Activated CD4-positive, alpha-beta T cell treated with anti-CD3 and anti-CD28 coated beads, Interleukin-2, Interleukin-6, amounts not matched to agents 100 ng/mL and 50 ng/mL, durations not matched to agents 16 hours and 8 hours (primary cell): ENCODE data around the gene GNPNAT1.
"Not testable (repeated sequence)": the region's sequence is repeated elsewhere in the genome, so short reads cannot be mapped to it uniquely, and the experiment has no call there.

Experiments
- DNase-seq: peaks from one replicate; pipeline ENCODE4 v3.0.0-alpha.2; 2020

The GNPNAT1 gene

DNA sequence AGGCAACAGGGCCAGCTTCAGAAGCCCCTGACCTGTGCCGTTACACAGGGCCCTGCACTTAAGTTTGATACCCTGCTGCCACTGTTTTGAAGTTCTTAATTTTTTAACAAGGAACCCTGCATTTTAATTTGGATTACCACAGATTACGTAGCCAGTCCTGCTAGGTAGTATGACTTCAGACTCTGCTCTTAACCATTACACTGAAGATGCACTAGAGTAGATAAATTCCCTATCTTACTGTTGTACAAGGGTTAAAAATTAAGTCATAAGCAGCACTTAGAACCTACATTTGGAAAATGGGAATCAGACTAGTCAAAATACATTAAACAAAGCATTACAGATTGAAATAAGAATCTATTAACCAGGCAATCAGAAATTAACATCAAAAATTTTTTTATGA lies 2.3 kb downstream of the GNPNAT1 start:
- DNase-seq: no peak

DNA sequence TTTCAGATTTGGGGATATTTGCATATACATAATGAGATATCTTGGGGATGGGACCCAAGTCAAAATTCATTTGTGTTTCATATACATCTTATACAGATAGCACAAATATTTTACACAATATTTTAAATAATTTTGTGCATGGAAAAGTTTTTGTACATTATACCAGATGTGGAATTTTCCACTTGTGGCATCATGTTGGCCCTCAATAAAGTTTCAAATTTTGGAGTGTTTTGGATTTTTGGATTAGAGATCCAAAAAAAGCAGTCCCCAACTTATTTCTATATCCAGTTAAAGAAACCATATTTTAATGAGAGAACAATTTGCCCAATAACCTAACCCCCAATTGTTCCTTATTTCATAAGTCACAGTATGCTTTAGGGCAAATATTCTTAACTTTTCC lies 4.5 kb downstream of the GNPNAT1 start:
- no peak for DNase-seq

DNA sequence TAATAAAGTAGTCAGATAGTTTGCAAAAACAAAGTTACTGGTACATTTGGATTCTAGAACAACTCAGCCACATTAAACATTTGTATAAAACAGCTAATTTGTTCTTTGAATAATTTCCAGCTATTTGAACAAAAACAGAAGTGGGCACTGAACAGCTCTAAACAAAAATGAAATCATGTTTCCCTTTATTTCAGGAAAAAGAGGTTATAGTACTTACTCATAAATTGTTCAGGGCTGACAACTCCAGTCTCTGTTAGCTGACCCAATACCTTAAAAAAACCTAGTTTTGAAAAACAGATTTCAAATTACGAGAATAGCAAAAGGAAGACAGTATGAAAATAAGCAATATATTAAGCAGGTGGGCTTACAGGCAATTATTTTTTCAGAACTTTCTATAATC lies 8.2 kb downstream of the GNPNAT1 start:
- no peak for DNase-seq

DNA sequence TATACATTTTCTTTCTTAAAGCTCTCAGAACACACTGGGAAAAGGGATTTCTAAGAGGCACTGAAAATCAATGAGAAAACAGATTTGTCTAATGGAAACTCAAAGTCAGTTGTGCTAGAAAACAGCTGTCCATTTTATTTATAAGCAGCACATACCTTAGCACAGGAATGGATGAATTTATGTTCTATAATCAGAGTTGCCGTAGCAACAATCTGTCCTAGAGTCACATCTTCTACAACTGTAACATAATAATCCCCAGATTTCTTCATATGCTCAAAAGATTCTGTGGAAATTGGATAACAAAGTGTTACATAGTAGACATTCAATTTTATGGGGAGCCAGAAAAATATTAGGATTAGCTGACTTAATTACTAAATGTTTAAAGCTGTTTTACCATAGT lies 9.8 kb downstream of the GNPNAT1 start:
- no peak for DNase-seq

DNA sequence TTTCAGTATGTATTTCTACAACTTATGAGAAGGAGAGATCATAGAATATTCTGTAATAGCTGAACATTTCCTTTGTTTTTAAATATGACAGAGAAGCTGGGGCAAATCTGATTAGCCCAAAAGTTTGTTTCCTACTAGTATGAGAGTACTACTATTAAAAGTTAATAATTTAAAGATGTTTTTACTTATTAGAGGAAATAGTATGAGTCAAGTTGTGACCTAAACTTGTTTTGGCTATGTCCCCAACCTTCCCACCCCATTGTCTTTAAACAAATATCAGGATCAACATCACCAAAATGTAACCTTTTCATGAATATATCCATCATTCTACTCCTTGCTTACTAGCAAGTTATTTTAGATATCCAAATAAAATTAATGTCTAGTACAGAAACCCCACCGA lies 10.5 kb downstream of the GNPNAT1 start:
- DNase-seq: no peak

DNA sequence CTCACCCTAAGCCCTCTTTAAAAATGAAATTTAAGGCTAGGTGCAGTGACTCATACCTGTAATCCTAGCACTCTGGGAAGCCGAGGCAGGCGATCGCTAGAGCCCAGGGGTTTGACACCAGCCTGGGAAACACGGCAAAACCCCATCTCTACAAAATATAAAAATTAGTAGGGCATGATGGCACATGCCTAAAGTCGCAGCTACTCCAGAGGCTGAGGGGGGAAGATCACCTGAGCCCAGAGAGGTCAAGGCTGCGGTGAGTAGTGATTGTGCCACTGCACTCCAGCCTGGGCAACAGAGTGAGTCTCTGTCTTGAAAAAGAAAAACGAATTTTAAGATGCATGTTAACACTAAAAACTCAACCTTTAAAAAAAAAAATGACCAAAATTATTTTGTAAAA lies 12.7 kb downstream of the GNPNAT1 start:
- no peak for DNase-seq

DNA sequence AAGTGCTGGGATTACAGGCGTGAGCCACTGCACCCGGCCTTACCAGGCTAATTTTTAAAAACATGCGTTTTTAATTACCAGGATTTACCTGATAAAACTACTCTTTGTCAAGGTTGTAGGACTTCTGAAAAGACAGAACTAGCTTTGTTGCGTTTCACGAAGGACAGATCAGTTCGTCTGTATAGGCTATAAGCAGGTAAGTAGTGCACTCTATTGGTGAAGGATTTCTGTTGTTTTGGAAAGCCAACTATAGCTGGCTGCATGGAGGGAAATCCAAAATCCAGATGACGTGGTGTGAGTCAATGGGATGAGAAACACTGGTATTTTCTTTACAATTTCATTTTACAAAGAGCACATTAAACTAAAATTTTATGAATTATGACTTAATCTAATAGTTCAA lies 14.6 kb downstream of the GNPNAT1 start:
- DNase-seq: no peak

DNA sequence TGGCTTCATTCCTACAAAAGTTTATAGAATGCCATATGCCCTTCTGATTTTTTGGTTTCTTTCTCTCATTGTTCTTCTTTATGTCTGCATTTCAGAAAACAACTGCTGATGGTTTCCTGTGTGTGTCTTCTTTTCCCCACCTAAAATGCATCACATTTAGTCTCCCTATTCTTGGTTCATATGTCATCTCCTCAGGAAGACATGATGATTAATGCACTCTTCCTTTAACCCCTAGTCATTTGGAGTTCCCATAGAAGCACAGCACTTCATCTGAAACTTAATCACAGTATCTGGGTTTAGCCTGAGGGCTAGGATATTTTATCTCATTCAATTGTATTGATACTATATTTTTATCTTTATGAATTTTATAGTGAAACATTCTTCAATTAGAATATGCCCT lies 21.5 kb downstream of the GNPNAT1 start:
- DNase-seq: no peak

DNA sequence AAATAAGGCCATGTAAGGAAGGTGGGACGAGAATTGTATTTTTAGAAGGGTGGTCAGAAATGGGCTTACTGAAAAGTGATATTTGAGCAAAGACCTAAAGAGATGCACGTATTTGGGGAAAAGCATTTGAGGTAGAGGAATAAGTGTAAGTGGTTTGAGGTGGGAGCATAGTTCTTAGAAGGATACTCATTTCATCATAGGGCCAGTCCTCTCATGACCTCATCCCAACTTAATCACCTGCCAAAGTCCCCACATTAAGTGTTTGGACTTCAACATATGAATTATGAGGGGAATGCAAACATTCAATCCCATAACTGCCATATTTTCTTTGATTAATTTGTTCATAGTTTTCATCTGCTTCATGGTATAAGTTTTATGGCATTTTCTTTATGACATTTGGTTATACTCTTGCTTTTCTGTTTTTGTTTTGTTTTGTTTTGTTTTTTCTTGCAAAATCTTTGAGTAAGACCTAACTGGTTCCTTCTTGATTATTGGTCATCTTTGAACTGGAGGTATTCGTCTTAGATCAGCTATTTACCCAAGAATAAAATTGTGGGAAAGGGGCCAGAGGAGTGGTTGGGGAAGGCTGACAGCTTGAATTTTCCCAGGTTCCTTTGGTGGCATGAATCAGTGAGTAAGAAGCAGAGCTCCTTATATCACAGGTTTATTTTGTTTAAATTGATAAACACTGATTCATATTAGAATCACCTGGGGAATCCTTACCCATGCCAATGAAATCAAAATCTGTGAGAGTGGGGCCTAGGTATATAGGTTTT lies 24.2 kb downstream of the GNPNAT1 start:
- no peak for DNase-seq

DNA sequence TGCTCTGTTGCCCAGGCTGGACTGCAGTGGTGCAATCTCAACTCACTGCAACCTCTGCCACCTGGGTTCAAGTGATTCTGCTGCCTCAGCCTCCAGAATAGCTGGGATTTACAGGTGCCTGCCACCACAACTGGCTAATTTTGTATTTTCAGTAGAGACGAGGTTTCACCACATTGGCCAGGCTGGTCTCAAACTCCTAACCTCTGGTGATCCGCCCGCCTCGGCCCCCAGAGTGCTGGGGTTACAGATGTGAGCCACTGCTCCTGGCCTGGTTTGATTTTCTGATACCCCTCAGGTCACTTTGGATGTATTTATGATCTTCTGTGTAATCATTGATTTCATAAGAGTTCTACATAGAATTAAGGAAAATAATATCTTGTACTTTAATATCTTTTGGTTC lies 28.5 kb downstream of the GNPNAT1 start:
- DNase-seq: not testable (repeated sequence)

DNA sequence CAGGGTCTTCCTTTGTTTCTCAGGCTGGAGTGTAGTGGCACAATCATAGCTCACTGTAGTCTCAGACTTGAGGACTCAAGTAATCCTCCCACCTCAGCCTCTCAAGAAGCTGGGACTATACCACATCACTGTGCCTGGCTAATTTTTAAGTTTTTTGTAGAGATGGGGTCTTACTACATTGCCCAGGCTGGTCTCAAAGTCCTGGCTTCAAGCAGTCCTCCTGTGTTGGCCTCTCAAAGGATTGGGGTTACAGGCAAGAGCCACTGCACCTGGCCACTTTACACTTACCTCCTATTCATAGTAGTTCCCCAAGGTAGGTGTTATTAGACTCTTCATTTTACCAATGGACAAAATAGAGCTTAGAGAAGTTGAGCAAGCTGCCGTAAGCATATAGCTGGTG lies 32.3 kb downstream of the GNPNAT1 start:
- DNase-seq: no peak

DNA sequence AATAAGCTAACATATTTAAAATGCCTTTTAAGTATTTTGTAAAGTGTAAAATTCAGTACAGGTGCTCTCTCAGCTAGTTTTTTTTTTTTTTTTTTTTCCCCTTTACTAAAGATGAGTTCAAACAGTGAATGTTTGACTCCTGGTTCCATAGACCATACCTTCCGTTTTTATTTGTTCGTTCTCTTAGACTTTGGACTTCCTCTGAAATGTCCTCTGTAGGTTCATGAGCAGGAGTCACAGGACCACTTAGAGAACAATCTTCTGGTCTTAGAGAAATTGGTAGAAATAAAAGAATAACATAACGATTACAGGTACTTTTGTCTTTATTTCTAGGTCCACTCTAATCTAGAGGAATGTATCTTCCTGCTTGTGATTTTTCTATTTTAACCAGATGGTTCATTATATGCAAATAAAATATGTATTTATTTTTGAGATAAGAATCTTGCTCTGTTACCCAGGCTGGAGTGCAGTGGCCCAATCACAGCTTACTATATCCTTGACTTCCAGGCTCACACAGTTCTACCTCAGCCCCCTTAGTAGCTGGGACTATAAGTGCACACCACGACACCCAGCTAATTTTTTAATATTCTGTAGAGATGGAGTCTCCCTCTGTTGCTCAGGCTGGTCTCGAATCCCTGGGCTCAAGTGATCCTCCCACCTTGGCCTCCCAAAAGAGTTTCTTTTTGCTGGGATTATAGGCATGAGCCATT lies 35.6 kb downstream of the GNPNAT1 start:
- no peak for DNase-seq

DNA sequence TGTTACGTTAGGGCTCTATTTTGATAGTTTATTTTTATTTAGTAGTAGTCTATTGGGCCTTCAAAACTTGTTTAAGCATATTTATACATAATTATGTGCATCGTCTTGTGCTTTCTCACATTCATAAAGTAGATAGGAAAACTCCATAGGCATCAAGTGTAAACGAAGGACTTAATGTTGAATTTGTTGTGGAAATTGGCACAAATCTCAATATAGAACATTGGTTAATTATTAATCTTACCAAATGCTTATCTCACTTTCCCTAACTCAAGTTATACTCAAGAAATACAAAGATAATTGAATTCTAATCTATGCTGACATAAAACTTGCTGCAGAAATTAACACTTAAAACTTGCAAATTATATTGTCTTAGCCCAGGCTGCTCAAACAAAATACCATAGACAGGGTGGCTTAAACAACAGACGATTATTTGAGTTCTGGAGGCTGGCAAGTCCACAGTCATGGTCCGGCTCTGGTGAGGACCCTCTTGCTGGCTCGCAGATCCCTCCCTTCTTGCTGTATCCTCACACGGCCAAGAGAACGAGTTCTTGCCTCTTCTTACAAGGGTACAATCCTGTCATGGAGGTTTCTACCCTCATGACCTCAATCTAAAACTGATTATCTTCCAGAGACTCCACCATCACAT lies 42.6 kb downstream of the GNPNAT1 start:
- no peak for DNase-seq

DNA sequence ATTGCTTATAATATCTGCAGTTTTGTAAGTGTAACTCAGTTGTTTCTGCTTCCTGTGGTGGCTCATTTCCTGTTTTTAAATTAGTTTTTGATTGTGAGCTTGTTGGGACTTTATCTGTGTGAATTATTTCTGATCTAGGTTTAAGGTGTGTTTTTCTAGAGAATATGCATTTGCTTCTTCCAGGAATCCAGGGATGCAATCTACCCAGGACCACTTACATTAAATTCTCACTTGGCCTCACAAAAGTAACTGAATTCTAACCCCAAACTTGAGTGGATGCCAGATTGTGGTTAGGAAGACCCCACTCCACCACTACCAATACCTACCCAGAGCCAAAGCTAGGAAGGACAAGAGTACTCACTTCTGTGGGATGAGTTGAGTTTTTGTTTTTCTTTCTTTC lies 49.5 kb downstream of the GNPNAT1 start:
- peak; percentile 14 for DNase-seq

DNA sequence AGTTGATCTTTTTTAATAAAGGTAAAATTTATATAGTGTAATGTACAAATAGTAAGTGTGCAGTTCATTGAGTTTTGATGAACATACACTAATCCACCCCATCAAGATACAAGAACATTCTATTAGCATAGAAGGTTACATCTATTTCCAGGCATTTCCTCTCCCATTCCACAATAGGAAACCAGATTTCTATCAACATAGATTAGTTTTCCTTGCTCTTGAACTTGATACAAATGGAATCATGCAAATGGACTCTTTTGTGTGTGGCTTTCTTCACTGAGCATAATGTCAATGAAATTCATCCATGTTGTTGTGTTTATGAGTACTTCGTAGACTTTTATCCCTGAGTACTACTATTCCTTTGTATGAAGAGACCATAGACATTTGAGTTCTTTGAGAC lies 50.7 kb downstream of the GNPNAT1 start:
- no peak for DNase-seq

DNA sequence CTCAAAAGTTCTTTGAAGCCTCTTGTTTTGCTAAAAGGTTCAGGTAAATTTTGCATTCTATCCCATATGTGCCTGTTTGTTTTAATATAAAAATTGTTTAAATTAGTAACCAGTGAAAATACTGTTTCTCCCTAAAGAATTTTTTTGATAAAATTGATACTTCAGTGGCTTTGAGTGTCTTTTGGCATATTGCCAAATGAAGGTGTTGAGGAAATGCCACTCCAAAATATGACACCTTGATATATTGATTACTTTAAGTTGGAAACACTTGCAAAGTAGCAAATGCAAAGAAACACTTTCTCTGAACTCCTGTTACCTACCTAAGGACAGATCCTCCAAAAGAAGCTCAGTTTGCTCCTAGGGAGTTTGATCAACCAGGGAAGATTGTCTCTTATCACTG lies 53.0 kb downstream of the GNPNAT1 start:
- DNase-seq: no peak

DNA sequence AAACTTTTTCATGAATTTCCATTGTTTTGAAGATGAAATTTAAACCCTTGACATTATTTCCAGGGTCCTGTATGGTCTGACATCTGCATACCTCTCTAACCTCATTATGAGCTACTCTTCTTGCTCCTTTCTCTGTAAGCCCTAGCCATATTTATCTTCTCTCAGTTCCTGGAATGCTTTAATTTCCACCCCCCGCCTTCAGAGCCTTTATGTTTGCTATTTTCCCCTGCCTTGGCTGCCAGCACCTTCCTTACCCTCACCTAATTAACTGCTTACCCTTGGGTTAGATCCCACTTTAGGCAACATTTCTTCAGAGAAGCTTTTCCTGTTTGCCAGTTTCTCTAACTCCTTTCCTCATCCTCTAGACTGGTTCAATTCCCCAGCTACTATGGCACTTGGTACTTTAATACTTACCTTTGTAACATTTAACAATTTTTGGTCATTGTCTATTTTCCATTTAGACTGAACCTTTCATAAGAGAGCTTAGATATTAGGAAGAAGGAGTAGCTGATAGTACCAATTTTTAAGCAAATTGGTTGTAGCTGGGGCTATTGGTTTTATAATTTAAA lies 55.4 kb downstream of the GNPNAT1 start:
- no peak for DNase-seq

DNA sequence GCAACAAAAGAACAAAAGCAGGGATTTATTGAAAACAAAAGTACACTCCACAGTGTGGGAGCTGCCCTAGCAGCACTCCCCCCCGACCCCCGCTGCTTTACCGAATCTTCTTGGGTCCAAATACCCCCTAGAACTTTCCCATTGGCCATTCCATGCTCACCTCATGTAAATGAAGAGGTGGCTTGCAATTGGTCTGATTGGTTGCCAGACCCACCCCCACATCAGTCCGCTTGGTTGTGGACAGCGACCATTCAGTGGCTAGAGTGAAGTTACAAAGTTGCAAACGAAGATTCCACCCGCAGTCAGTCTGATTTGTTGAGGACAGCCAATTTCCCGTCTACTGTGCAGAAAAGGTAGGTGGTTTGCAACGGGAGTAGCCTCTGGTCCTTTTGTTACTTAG lies 57.6 kb downstream of the GNPNAT1 start:
- DNase-seq: no peak

DNA sequence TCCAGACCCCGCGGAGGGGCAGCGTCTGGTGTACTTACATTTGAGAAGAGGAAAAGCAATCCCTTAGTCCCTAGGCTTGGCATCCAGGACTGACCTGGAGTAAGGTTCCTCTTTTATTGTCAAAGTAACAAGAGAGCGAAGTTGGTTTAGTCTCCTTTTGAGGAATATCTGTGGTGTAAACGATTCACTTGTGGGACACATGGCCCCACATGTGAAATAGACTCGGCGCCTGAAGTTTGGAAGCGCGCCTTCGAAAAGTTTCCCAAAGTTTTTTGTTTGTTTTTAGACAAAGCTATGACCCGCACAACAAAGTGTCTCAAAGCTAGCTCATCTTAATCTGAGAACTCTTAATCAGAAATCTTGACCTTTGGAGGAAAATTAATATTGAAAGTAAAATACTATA lies 60.7 kb downstream of the GNPNAT1 start:
- DNase-seq: no peak

DNA sequence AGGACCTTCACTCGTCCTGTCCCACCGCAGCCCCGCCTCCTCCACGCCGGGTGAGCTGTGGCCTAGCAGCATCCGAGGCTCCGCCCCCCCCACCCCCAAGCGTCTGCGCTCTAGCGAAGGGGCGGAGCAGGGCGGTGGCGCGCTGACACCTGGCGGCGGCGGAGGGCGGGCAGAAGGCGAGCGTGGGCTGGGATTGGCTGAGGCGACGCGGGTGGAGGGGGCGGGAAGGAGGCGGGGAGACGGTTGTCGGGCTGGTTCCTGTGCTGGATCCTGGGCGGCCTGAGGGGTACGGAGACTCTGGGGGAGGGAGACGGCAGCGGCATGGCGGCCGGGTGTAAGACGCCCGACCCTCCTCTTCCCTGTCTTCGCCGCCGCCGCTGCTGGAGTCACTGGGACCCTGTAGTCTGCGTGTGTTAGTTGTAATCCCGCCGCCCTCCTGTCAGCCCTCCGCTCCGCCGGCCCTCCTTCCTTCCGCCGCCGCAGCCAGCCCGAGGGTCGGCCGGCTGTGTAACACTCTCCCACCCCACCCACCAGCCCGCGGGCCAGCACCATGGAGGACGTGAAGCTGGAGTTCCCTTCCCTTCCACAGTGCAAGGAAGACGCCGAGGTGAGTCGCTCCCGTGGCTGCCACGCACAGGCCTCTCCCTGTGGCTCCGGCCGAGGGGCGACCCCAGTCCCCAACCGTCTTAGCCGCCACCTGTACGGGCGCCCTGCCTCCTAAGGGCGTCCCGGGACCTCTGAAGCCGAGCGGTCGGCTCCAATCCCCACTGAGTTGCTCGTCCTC lies 61.3 kb downstream of the GNPNAT1 start, which contains the start of gene STYX:
Gene STYX (plus strand): TSS at position 242 of the 784 bp plus-strand sequence. CDS start 309 bp downstream, at position 551.
- DNase-seq: peak; percentile 99

DNA sequence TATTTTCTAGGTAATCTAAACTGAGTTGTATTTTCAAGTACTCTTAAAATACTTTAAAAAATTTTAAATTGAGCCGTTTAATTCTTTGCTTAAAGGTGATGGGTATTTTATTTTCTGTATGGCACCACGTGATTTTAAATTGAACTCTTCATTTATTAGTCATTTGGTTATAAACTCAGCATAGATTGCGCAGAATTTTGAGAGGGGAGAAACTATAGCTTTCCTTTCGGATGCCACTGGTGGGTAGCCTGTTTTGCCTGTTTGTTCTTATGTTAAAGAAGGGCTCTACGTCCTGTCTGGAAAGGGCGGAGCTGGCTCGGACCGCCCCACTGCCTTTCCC lies 61.9 kb downstream of the GNPNAT1 start:
- no peak for DNase-seq

DNA sequence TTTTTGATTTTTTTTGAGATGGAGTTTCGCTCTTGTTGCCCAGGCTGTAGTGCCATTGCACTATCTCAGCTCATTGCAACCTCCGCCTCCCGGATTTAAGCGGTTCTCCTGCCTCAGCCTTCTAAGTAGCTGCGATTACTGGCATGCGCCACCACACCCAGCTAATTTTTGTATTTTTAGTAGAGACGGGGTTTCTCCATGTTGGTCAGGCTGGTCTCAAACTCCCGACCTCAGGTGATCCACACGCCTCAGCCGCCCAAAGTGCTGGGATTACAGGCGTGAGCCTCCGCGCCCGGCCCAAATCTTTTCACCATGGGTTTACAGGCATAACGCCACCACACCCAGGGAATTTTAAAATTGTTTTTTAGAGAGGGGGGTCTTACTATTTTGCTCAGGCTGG lies 62.4 kb downstream of the GNPNAT1 start:
- not testable (repeated sequence) for DNase-seq

DNA sequence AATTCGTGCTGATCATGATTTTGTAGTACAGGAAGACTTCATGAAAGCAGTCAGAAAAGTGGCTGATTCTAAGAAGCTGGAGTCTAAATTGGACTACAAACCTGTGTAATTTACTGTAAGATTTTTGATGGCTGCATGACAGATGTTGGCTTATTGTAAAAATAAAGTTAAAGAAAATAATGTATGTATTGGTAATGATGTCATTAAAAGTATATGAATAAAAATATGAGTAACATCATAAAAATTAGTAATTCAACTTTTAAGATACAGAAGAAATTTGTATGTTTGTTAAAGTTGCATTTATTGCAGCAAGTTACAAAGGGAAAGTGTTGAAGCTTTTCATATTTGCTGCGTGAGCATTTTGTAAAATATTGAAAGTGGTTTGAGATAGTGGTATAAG lies 63.9 kb downstream of the GNPNAT1 start:
- not testable (repeated sequence) for DNase-seq
